CD14-positive monocyte (primary cell): ENCODE measurements around the gene COMMD1. TPM values are rescaled to one million over a fixed set of nuclear protein-coding genes. Genes with fewer than 3 reads are reported as not detected.
"Not testable (repeated sequence)": the region's sequence is repeated elsewhere in the genome, so short reads cannot be mapped to it uniquely, and the experiment has no call there.

Experiments
- DNase-seq, 3 donors: peaks; one replicate each; pipeline ENCODE4 v3.0.0-alpha.2; 2011 to 2022
- H2AFZ ChIP-seq: 2 replicates; pipeline ENCODE4 v1.6.0; 2012; ENCODE audit warnings: mild to moderate bottlenecking, low read depth, low read length, inconsistent platforms; ENCODE audit not compliant: insufficient read depth, poor library complexity, severe bottlenecking
- H3K27ac ChIP-seq, 2 donors: 1 replicate in 1 of 2; 2 replicates in 1 of 2; pipeline ENCODE4 v1.5.1; 2012 to 2013; ENCODE audit warnings: low read length in 2 of 2, control low read depth in 1 of 2, inconsistent platforms in 1 of 2, low read depth in 1 of 2, mild to moderate bottlenecking in 1 of 2
- H3K27me3 ChIP-seq, 2 donors: one replicate each; pipeline versions ENCODE4 v1.6.0 to v1.6.1; 2011 to 2013; ENCODE audit warnings: low read length in 2 of 2; ENCODE audit not compliant: control insufficient read depth in 2 of 2, insufficient read depth in 2 of 2
- H3K36me3 ChIP-seq, 2 donors: replicated peaks in 1 of 2; 1 replicate in 1 of 2; 2 replicates in 1 of 2; pipeline versions ENCODE4 v1.5.1 to v1.6.1; 2012 to 2013; ENCODE audit warnings: low read length in 2 of 2, control low read depth in 1 of 2, inconsistent platforms in 1 of 2, mild to moderate bottlenecking in 1 of 2; ENCODE audit not compliant: insufficient read depth in 2 of 2, control insufficient read depth in 1 of 2
- H3K4me1 ChIP-seq, 2 donors: 1 replicate in 1 of 2; 2 replicates in 1 of 2; pipeline versions ENCODE4 v1.5.1 to v1.6.1; 2012 to 2013; ENCODE audit warnings: low read length in 2 of 2, control low read depth in 1 of 2, inconsistent platforms in 1 of 2, mild to moderate bottlenecking in 1 of 2, moderate library complexity in 1 of 2; ENCODE audit not compliant: insufficient read depth in 2 of 2, control insufficient read depth in 1 of 2
- H3K4me2 ChIP-seq: replicated peaks from 2 replicates; pipeline ENCODE3; 2012; ENCODE audit warnings: low read length, moderate library complexity, mild to moderate bottlenecking; ENCODE audit not compliant: poor library complexity, severe bottlenecking; ENCODE audit errors: extremely low read depth
- H3K4me3 ChIP-seq, 3 experiments: fragments of 200-600 bp in 1 of 3; sonication (generic) in 1 of 3; replicated peaks in 1 of 3; 1 replicate in 2 of 3; 2 replicates in 1 of 3; pipeline ENCODE4 v1.5.1; 2011 to 2013; ENCODE audit warnings: low read length in 3 of 3, mild to moderate bottlenecking in 3 of 3, control low read depth in 2 of 3, low read depth in 2 of 3, inconsistent platforms in 1 of 3, moderate library complexity in 1 of 3
- H3K79me2 ChIP-seq: 2 replicates; pipeline ENCODE4 v1.6.0; 2012; ENCODE audit warnings: mild to moderate bottlenecking, control low read depth, inconsistent platforms, low read length, moderate library complexity; ENCODE audit not compliant: insufficient read depth
- H3K9ac ChIP-seq: 2 replicates; pipeline ENCODE4 v1.6.0; 2017; ENCODE audit warnings: low read length, mild to moderate bottlenecking; ENCODE audit not compliant: insufficient read depth, poor library complexity, severe bottlenecking
- H3K9me3 ChIP-seq, 2 donors: replicated peaks in 1 of 2; 1 replicate in 1 of 2; 2 replicates in 1 of 2; pipeline versions ENCODE4 v1.5.1 to v1.6.1; 2012 to 2013; ENCODE audit warnings: low read length in 2 of 2, control low read depth in 1 of 2; ENCODE audit not compliant: control insufficient read depth in 1 of 2, insufficient read depth in 1 of 2
- H4K20me1 ChIP-seq: 2 replicates; pipeline ENCODE4 v1.6.0; 2012; ENCODE audit warnings: mild to moderate bottlenecking, low read length, control low read depth, moderate library complexity; ENCODE audit not compliant: insufficient read depth
- H3K27ac Mint-ChIP-seq, 7 donors: one replicate each; pipeline ENCODE4 v1.8.0; 2020; ENCODE audit warnings: mild to moderate bottlenecking in 7 of 7, mixed read lengths in 7 of 7, moderate library complexity in 6 of 7, inconsistent platforms in 2 of 7
- H3K27me3 Mint-ChIP-seq, 3 donors: one replicate each; pipeline ENCODE4 v1.8.0; 2021 to 2022; ENCODE audit warnings: low read depth in 3 of 3, mild to moderate bottlenecking in 3 of 3, mixed read lengths in 3 of 3, moderate library complexity in 3 of 3, inconsistent platforms in 1 of 3
- H3K36me3 Mint-ChIP-seq, 2 donors: one replicate each; pipeline ENCODE4 v1.8.0; 2020; ENCODE audit warnings: mixed read lengths in 2 of 2, inconsistent platforms in 1 of 2, mild to moderate bottlenecking in 1 of 2
- H3K4me1 Mint-ChIP-seq: one replicate; pipeline ENCODE4 v1.8.0; 2020; ENCODE audit warnings: mild to moderate bottlenecking, mixed read lengths
- H3K4me3 Mint-ChIP-seq, 2 donors: one replicate each; pipeline ENCODE4 v1.8.0; 2020; ENCODE audit warnings: mild to moderate bottlenecking in 2 of 2, mixed read lengths in 2 of 2, moderate library complexity in 1 of 2
- H3K9me3 Mint-ChIP-seq, 7 donors: one replicate each; pipeline ENCODE4 v1.8.0; 2020 to 2022; ENCODE audit warnings: mixed read lengths in 7 of 7, mild to moderate bottlenecking in 6 of 7, moderate library complexity in 6 of 7, inconsistent platforms in 2 of 7
- WGBS: methylation state at CpG from one replicate; pipeline ENCODE4 v1.1.5; 2013; ENCODE audit warnings: missing lambda C conversion rate; ENCODE audit not compliant: insufficient coverage; 5-methylcytosine and 5-hydroxymethylcytosine counted together
- intact Hi-C, 2 donors: fragments of 100-400 bp; cut with micrococcal nuclease; formaldehyde crosslinking; loops; one replicate each; pipeline versions ENCODE4 v1.15.0 to v1.15.1; 2023
- polyA plus RNA-seq, 3 donors: library from polyadenylated mRNA; depleted of rRNA in 1 of 3; unstranded in 2 of 3; stranded (reverse) in 1 of 3; fragments of 300-500 nt in 2 of 3; fragments of >200 nt in 1 of 3; fragmentation: Illumina TruSeq in 2 of 3; gene quantifications; 1 replicate in 2 of 3; 2 replicates in 1 of 3; pipeline ENCODE4 v1.2.3, GENCODE V29; 2012 to 2021
- TF ChIP-seq, protein P1 (sequence below): fragments of 200-600 bp; IDR thresholded peaks from one replicate; pipeline ENCODE4 v1.8.0; 2022; ENCODE audit warnings: antibody characterized with exemption, mild to moderate bottlenecking

Gene COMMD1
- polyA plus RNA-seq, 3 donors, result 25.2 to 82.1 (median 70.7) TPM

DNA sequence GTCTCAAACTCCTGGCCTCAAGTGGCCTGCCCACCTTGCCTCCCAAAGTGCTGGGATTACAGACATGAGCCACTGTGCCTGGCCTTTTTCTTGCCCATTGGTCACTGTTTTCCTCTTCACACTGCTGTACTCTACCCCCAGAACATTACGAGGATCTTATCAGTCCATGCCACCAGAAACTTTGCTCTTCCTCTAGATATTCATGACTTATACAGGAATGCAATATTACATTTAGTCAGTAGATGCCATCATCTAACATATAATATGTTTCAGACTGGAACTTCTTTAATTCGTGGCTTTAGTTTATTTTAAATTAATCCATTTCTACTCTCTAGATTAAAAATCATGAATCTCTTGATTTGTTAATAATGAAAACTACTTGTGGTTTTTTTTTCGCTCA lies 135.5 kb downstream of the COMMD1 start:
- Histone ChIP-seq H3K27ac (no peak overlapping the region), H3K4me1 (peaks cover 23 to 27% of the 10 kb centered on the region in 2 donors), H3K9ac (no peak overlapping the region), H3K4me2 (no peak overlapping the region), H3K9me3 (peaks cover 11 to 13% of the 10 kb centered on the region in 2 donors), H2AFZ (no peak overlapping the region), H3K79me2 (no peaks in the 10 kb centered on the region), H3K4me3 (no peak overlapping the region), H4K20me1 (no peaks in the 10 kb centered on the region), H3K36me3 (no peaks in the 10 kb centered on the region), H3K27me3 (no peaks in the 10 kb centered on the region)
- H3K4me3 Mint-ChIP-seq, result no peak overlapping the region
- peaks cover 12 to 23% (median 21%) of the 10 kb centered on the region in 7 donors for H3K9me3 Mint-ChIP-seq
- TF ChIP-seq, protein P1, sequence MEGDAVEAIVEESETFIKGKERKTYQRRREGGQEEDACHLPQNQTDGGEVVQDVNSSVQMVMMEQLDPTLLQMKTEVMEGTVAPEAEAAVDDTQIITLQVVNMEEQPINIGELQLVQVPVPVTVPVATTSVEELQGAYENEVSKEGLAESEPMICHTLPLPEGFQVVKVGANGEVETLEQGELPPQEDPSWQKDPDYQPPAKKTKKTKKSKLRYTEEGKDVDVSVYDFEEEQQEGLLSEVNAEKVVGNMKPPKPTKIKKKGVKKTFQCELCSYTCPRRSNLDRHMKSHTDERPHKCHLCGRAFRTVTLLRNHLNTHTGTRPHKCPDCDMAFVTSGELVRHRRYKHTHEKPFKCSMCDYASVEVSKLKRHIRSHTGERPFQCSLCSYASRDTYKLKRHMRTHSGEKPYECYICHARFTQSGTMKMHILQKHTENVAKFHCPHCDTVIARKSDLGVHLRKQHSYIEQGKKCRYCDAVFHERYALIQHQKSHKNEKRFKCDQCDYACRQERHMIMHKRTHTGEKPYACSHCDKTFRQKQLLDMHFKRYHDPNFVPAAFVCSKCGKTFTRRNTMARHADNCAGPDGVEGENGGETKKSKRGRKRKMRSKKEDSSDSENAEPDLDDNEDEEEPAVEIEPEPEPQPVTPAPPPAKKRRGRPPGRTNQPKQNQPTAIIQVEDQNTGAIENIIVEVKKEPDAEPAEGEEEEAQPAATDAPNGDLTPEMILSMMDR, result no peak
- no CpG with 5 or more reads among the region's 3 CpGs for WGBS
- peak overlapping the region in 2 of 7 donors; percentile 19 to 32 for H3K27ac Mint-ChIP-seq
- H3K27me3 Mint-ChIP-seq, result peaks cover 0 to 3% (median 0%) of the 10 kb centered on the region in 3 donors
- H3K4me1 Mint-ChIP-seq, result peaks cover 38% of the 10 kb centered on the region
- peaks cover 10 to 11% of the 10 kb centered on the region in 2 donors for H3K36me3 Mint-ChIP-seq
- DNase-seq, result no peak
- intact Hi-C loops, result no loop called here

GRCh38 chr2:62041701-62042385 lies 136.4 kb downstream of the COMMD1 start:
- H3K27me3 ChIP-seq, H3K4me2 ChIP-seq, H3K4me3 ChIP-seq, H3K9ac ChIP-seq, H3K27me3 Mint-ChIP-seq, H3K79me2 ChIP-seq, intact Hi-C loops, H2AFZ ChIP-seq, DNase-seq, H3K36me3 ChIP-seq, H3K27ac ChIP-seq, H4K20me1 ChIP-seq: not testable (repeated sequence)
- 71% methylated on average over 12 of the region's 16 CpGs for WGBS
- peaks cover 11 to 13% of the 10 kb centered on the region in 2 donors for H3K9me3 ChIP-seq
- H3K4me1 Mint-ChIP-seq, result peaks cover 38% of the 10 kb centered on the region
- H3K4me1 ChIP-seq, result peaks cover 23 to 27% of the 10 kb centered on the region in 2 donors
- peaks cover 11 to 15% of the 10 kb centered on the region in 2 donors for H3K36me3 Mint-ChIP-seq
- peak overlapping the region; percentile 50 to 56 for H3K4me3 Mint-ChIP-seq
- peak overlapping the region in 3 of 7 donors; percentile 4 to 74 (median 20) for H3K27ac Mint-ChIP-seq
- H3K9me3 Mint-ChIP-seq, result peaks cover 12 to 23% (median 21%) of the 10 kb centered on the region in 7 donors
